Endodermal cell (in vitro differentiated cells): Measurements from ENCODE around the gene NRG2. TPM values are rescaled to one million over a fixed set of nuclear protein-coding genes. Genes with fewer than 3 reads are reported as not detected.

Experiments used
- DNase-seq: peaks from one replicate; pipeline ENCODE4 v3.0.0-alpha.2; 2017
- H3K27ac ChIP-seq: 2 replicates; pipeline ENCODE4 v1.5.1; 2013; ENCODE audit warnings: mild to moderate bottlenecking, low read depth, low read length, moderate library complexity
- H3K27me3 ChIP-seq: 2 replicates; pipeline ENCODE4 v1.6.1; 2013; ENCODE audit warnings: mild to moderate bottlenecking, low read length, moderate library complexity; ENCODE audit not compliant: insufficient read depth, control insufficient read depth, poor library complexity, severe bottlenecking
- H3K36me3 ChIP-seq: 2 replicates; pipeline ENCODE4 v1.7.0; 2013; ENCODE audit warnings: mild to moderate bottlenecking, low read length, moderate library complexity; ENCODE audit not compliant: control insufficient read depth, insufficient read depth
- H3K4me1 ChIP-seq: one replicate; pipeline ENCODE4 v1.7.0; 2013; ENCODE audit warnings: low read length; ENCODE audit not compliant: control insufficient read depth, insufficient read depth
- H3K4me3 ChIP-seq: 2 replicates; pipeline ENCODE4 v1.5.1; 2013; ENCODE audit warnings: mild to moderate bottlenecking, low read length, moderate library complexity
- H3K9ac ChIP-seq: 2 replicates; pipeline ENCODE4 v1.6.1; 2013; ENCODE audit warnings: mild to moderate bottlenecking, low read length, moderate library complexity; ENCODE audit not compliant: poor library complexity, severe bottlenecking; ENCODE audit errors: extremely low read depth
- H3K9me3 ChIP-seq: 2 replicates; pipeline ENCODE4 v1.6.1; 2013; ENCODE audit warnings: mild to moderate bottlenecking, low read length, moderate library complexity; ENCODE audit not compliant: control insufficient read depth
- H3K27ac Mint-ChIP-seq: 2 replicates; pipeline ENCODE4 v1.8.0; 2020; ENCODE audit warnings: mixed read lengths
- H3K27me3 Mint-ChIP-seq: 2 replicates; pipeline ENCODE4 v1.8.0; 2021; ENCODE audit warnings: mild to moderate bottlenecking, mixed read lengths; ENCODE audit not compliant: insufficient read depth
- H3K36me3 Mint-ChIP-seq: 2 replicates; pipeline ENCODE4 v1.8.0; 2020; ENCODE audit warnings: low read depth, mixed read lengths
- H3K4me1 Mint-ChIP-seq: 2 replicates; pipeline ENCODE4 v1.8.0; 2020; ENCODE audit warnings: mixed read lengths
- H3K4me3 Mint-ChIP-seq: 2 replicates; pipeline ENCODE4 v1.8.0; 2020; ENCODE audit warnings: mild to moderate bottlenecking, moderate library complexity, mixed read lengths
- H3K9me3 Mint-ChIP-seq: 2 replicates; pipeline ENCODE4 v1.8.0; 2020; ENCODE audit warnings: mild to moderate bottlenecking, mixed read lengths
- WGBS, 2 experiments: methylation state at CpG; one replicate each; pipeline versions ENCODE4 v1.1.5 to v1.1.7; 2013; ENCODE audit warnings: missing lambda C conversion rate in 2 of 2, mixed read lengths in 1 of 2; ENCODE audit not compliant: insufficient coverage in 1 of 2, insufficient read length in 1 of 2; 5-methylcytosine and 5-hydroxymethylcytosine counted together
- total RNA-seq, 2 donors: library from RNA; stranded (reverse); fragmentation: NEBNext Ultra II Directional in 1 of 2; extraction: Animal tissue kit (Norgen Biotek cat#: 25700) in 1 of 2; gene quantifications; 2 replicates in 1 of 2; 3 replicates in 1 of 2; pipeline ENCODE4 v1.2.1, GENCODE V29; 2021
- TF ChIP-seq, protein P1 (sequence below): fragments of 200-600 bp; sonication (generic); conservative IDR thresholded peaks from 2 replicates; pipeline ENCODE4 v1.5.0; 2021; ENCODE audit warnings: antibody characterized with exemption, mild to moderate bottlenecking

The NRG2 gene
- total RNA-seq, 2 donors from 2014 or later: 10.8 to 12.5 TPM

DNA sequence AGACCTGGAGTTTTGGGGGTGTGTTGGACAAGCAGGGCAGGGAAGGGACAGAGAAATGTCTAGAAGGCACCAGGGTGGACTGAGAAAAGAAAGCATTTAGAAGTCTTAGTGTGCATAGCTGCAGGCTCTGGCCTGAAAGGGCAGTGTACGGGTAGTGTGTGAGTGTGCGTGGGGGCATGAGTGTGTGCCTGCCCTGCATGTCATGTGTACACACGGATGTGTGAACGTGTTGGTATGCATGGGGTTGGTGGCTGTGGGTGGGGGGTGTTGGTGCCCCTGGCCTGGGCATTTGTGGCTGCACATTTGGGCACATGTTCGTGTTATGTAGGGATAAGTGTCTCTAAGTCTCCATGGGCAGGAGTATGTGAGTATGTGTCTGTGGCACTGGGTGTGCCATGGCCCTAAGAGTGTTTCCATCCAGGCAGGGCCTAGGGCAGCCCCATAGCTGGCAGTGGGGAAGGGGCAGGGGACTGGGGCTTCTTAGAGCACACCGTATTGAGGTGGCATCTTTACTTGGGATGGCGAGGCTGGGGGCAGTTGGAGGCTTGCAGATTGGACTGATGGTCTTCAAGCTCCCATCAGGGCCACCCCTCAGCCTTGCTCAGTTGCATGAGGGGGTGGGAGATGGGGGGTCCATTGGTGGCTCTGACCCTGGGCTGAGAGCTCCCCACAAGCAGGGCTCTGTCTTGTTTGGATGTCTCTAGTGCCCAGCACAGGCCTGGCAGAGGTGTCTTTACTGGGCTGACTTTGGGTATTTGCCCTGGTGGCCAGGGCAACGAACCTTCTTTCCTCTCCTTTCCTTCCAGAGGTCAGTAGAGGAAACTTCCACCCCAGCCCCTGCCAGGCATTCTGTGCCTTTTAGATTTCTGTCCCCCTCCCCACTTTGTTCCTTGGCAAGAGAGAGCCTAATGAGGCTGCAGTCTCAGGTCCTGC lies 232.5 kb downstream of the NRG2 start:
- Histone ChIP-seq H3K4me3 (no peak overlapping the region), H3K36me3 (no peaks in the 10 kb centered on the region), H3K27me3 (peaks cover 5% of the 10 kb centered on the region), H3K9ac (no peak overlapping the region), H3K27ac (no peak overlapping the region), H3K9me3 (no peaks in the 10 kb centered on the region), H3K4me1 (no peaks in the 10 kb centered on the region)
- DNase-seq: no peak
- no peaks in the 10 kb centered on the region for H3K4me1 Mint-ChIP-seq
- H3K27me3 Mint-ChIP-seq: peaks cover 21% of the 10 kb centered on the region
- no peaks in the 10 kb centered on the region for H3K9me3 Mint-ChIP-seq
- WGBS, 2 experiments: 83% methylated on average over 8 of the region's 8 CpGs; no CpG with 5 or more reads in 1 of the 2 experiments
- H3K27ac Mint-ChIP-seq: no peak overlapping the region
- TF ChIP-seq, protein P1, sequence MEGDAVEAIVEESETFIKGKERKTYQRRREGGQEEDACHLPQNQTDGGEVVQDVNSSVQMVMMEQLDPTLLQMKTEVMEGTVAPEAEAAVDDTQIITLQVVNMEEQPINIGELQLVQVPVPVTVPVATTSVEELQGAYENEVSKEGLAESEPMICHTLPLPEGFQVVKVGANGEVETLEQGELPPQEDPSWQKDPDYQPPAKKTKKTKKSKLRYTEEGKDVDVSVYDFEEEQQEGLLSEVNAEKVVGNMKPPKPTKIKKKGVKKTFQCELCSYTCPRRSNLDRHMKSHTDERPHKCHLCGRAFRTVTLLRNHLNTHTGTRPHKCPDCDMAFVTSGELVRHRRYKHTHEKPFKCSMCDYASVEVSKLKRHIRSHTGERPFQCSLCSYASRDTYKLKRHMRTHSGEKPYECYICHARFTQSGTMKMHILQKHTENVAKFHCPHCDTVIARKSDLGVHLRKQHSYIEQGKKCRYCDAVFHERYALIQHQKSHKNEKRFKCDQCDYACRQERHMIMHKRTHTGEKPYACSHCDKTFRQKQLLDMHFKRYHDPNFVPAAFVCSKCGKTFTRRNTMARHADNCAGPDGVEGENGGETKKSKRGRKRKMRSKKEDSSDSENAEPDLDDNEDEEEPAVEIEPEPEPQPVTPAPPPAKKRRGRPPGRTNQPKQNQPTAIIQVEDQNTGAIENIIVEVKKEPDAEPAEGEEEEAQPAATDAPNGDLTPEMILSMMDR: no peak
- H3K36me3 Mint-ChIP-seq: no peaks in the 10 kb centered on the region
- no peak overlapping the region for H3K4me3 Mint-ChIP-seq

DNA sequence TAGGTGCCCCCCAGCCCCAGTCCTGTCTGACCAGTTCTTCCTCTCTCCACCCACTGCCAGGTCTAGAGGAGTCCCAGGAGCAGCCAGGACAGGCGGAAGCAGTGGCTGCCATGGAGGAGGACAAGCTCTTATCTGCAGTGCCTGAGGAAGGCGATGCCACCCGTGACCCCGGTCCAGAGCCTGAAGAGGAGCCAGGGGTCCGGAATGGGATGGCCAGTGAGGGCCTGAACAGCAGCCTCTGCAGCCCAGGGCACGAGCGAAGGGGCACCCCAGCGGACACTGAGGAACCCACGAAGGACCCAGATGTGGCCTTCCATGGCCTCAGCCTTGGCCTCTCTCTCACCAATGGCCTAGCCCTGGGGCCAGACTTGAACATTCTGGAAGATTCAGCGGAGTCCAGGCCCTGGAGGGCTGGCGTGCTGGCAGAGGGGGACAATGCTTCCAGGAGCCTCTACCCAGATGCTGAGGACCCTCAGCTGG lies 233.7 kb downstream of the NRG2 start:
- no peak overlapping the region for H3K27ac Mint-ChIP-seq
- peaks cover 24% of the 10 kb centered on the region for H3K27me3 Mint-ChIP-seq
- no peak overlapping the region for H3K4me3 Mint-ChIP-seq
- WGBS, 2 experiments: 94 to 97% methylated on average over 6 to 11 of the region's 11 CpGs
- Histone ChIP-seq H3K4me3 (no peak overlapping the region), H3K4me1 (no peaks in the 10 kb centered on the region), H3K36me3 (no peaks in the 10 kb centered on the region), H3K27ac (no peak overlapping the region), H3K27me3 (peaks cover 16% of the 10 kb centered on the region), H3K9me3 (no peaks in the 10 kb centered on the region), H3K9ac (no peak overlapping the region)
- no peaks in the 10 kb centered on the region for H3K36me3 Mint-ChIP-seq
- H3K9me3 Mint-ChIP-seq: no peaks in the 10 kb centered on the region
- no peak for DNase-seq
- TF ChIP-seq, protein P1: no peak
- H3K4me1 Mint-ChIP-seq: no peaks in the 10 kb centered on the region

DNA sequence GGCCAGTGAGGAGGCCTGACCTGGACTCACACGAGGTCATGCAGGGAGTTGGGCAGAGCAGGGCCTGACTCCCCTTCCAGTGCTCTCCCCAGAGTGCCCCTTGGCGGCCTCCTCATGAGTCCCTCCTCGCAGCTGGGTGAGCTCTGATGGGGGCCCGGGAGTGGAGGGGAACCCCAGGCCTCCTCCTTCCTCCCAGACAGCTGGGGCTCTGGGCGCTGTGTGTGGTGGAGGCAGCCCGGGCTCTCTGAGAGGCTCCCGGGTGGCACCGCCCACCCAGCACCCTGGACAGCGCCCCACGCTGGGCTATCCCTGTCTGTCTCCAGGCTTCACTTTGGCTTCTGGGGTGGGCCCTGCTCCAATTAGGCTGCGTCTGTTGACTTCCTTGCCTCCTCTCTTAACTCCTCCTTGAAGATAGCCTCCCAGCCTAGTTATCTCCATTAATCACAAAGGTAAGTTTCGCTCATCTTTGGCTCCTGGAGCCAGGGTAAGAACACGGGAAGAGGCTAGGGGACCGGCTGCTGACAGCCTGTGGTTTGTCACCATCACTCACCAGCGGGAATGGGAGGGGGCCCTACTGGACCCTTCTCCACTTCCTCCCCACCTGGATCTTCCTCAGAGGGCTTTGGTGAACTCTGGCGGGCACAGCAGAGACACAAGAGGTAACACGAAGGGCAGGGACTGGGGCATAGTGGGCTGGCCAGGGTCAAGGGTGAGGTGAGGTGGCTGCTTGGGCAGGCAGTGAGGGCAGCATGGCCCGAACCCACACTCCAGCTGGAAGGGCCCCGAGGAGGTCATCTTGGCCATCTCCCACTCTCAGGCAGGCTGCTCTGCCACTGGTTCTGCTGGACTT lies 234.4 kb downstream of the NRG2 start:
- TF ChIP-seq, protein P1: no peak
- Histone ChIP-seq H3K27me3 (peaks cover 22% of the 10 kb centered on the region), H3K9ac (no peak overlapping the region), H3K27ac (no peak overlapping the region), H3K36me3 (no peaks in the 10 kb centered on the region), H3K4me3 (no peak overlapping the region), H3K9me3 (no peaks in the 10 kb centered on the region), H3K4me1 (no peaks in the 10 kb centered on the region)
- H3K27me3 Mint-ChIP-seq: peaks cover 26% of the 10 kb centered on the region
- no peak overlapping the region for H3K4me3 Mint-ChIP-seq
- no peaks in the 10 kb centered on the region for H3K4me1 Mint-ChIP-seq
- peak; percentile 95 for DNase-seq
- 55 to 61% methylated on average over 10 to 19 of the region's 19 CpGs for WGBS, 2 experiments
- H3K36me3 Mint-ChIP-seq: no peaks in the 10 kb centered on the region
- H3K27ac Mint-ChIP-seq: no peak overlapping the region
- H3K9me3 Mint-ChIP-seq: no peaks in the 10 kb centered on the region
